A549 (cell line): ENCODE data around the gene ZNF304.

Experiments used
- BCL3 ChIP-seq: fragments of >200 bp; sonication (Bioruptor Twin); formaldehyde crosslinking; IDR thresholded peaks from 3 replicates; pipeline ENCODE4 v1.6.1; 2016
- CBX8 ChIP-seq: fragments of 200-600 bp; sonication (generic); IDR thresholded peaks from 2 replicates; pipeline ENCODE4 v1.6.1; 2016
- CEBPB ChIP-seq, 2 experiments: fragments of >200 bp in 1 of 2; sonication (Bioruptor Twin) in 1 of 2; formaldehyde crosslinking in 1 of 2; IDR thresholded peaks; 2 replicates each; pipeline ENCODE4 v1.6.1; 2012 to 2016
- EHMT2 ChIP-seq: fragments of 200-600 bp; sonication (generic); IDR thresholded peaks from 2 replicates; pipeline ENCODE4 v1.6.1; 2016; ENCODE audit warnings: antibody characterized with exemption, low read depth, mild to moderate bottlenecking, moderate library complexity
- ELK1 ChIP-seq: fragments of 150-350 bp; IDR thresholded peaks from 2 replicates; pipeline ENCODE4 v1.6.1; 2014; ENCODE audit warnings: low read depth, mild to moderate bottlenecking, low read length
- ESRRA ChIP-seq: fragments of 150-350 bp; IDR thresholded peaks from 2 replicates; pipeline ENCODE4 v1.6.1; 2014; ENCODE audit warnings: mild to moderate bottlenecking, low read length, borderline replicate concordance
- KDM5A ChIP-seq: fragments of 200-600 bp; sonication (generic); IDR thresholded peaks from 2 replicates; pipeline ENCODE4 v1.6.1; 2016; ENCODE audit warnings: antibody characterized with exemption, mild to moderate bottlenecking
- MAZ ChIP-seq: fragments of 150-350 bp; IDR thresholded peaks from 2 replicates; pipeline ENCODE4 v1.6.1; 2014; ENCODE audit warnings: antibody characterized with exemption, low read depth, low read length, borderline replicate concordance
- POLR2A ChIP-seq: IDR thresholded peaks from 2 replicates; pipeline ENCODE4 v1.6.1; 2012; ENCODE audit warnings: mild to moderate bottlenecking, low read length
- POLR2AphosphoS2 ChIP-seq: conservative IDR thresholded peaks from 2 replicates; pipeline ENCODE4 v1.6.1; 2012; ENCODE audit warnings: low read length, improper control_type of control experiment, inconsistent platforms
- REST ChIP-seq: fragments of 200-600 bp; sonication (generic); IDR thresholded peaks from 2 replicates; pipeline ENCODE4 v1.6.1; 2016; ENCODE audit warnings: antibody characterized with exemption, mild to moderate bottlenecking, moderate library complexity
- SMC3 ChIP-seq: fragments of >200 bp; sonication (Bioruptor Twin); formaldehyde crosslinking; IDR thresholded peaks from 3 replicates; pipeline ENCODE4 v1.6.1; 2018; ENCODE audit warnings: inconsistent platforms
- ZSCAN20 ChIP-seq: fragments of 250-450 bp; sonication (Bioruptor Pico); IDR thresholded peaks from 2 replicates; pipeline ENCODE4 v1.8.0; 2022; ENCODE audit warnings: mild to moderate bottlenecking, moderate library complexity
- TF ChIP-seq, protein P1 (sequence below): fragments of >200 bp; sonication (Bioruptor Twin); formaldehyde crosslinking; IDR thresholded peaks from 3 replicates; pipeline ENCODE4 v1.5.1; 2016

GRCh38 chr19:57376151-57376550 is 25.1 kb downstream of the ZNF304 start:
- TF ChIP-seq, protein P1, sequence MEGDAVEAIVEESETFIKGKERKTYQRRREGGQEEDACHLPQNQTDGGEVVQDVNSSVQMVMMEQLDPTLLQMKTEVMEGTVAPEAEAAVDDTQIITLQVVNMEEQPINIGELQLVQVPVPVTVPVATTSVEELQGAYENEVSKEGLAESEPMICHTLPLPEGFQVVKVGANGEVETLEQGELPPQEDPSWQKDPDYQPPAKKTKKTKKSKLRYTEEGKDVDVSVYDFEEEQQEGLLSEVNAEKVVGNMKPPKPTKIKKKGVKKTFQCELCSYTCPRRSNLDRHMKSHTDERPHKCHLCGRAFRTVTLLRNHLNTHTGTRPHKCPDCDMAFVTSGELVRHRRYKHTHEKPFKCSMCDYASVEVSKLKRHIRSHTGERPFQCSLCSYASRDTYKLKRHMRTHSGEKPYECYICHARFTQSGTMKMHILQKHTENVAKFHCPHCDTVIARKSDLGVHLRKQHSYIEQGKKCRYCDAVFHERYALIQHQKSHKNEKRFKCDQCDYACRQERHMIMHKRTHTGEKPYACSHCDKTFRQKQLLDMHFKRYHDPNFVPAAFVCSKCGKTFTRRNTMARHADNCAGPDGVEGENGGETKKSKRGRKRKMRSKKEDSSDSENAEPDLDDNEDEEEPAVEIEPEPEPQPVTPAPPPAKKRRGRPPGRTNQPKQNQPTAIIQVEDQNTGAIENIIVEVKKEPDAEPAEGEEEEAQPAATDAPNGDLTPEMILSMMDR = no peak
- no peak for TF ChIP-seq REST
- no peak for TF ChIP-seq EHMT2
- no peak for TF ChIP-seq ESRRA
- TF ChIP-seq POLR2A = no peak
- TF ChIP-seq BCL3 = no peak
- no peak for TF ChIP-seq SMC3
- TF ChIP-seq ZSCAN20 (CRISPR knock-in tag) = no peak
- TF ChIP-seq ELK1 = no peak
- no peak for TF ChIP-seq CEBPB (IDR thresholded peaks at IDR 0.05)
- no peak for TF ChIP-seq POLR2AphosphoS2
- no peak for TF ChIP-seq KDM5A
- TF ChIP-seq CBX8 = no peak
- TF ChIP-seq MAZ = no peak
